Osteoblast (primary cell): ENCODE measurements around the gene CDKN2B-AS1. TPM values are rescaled to one million over a fixed set of nuclear protein-coding genes. Genes with fewer than 3 reads are reported as not detected.

ENCODE experiments used
- DNase-seq: peaks from one replicate; pipeline ENCODE4 v3.0.0; 2011; ENCODE audit warnings: low spot score, mixed read lengths; ENCODE audit not compliant: insufficient read length; ENCODE audit errors: missing footprints
- H2AFZ ChIP-seq: 2 replicates; pipeline ENCODE4 v1.6.0; 2011; ENCODE audit warnings: mild to moderate bottlenecking, low read length
- H3K27ac ChIP-seq: 2 replicates; pipeline ENCODE4 v1.5.1; 2011; ENCODE audit warnings: mild to moderate bottlenecking, low read depth, low read length, moderate library complexity
- H3K27me3 ChIP-seq: 2 replicates; pipeline ENCODE4 v1.6.0; 2012; ENCODE audit warnings: mild to moderate bottlenecking, control low read depth, inconsistent platforms, low read length, moderate library complexity; ENCODE audit not compliant: insufficient read depth
- H3K36me3 ChIP-seq: 2 replicates; pipeline ENCODE4 v1.5.1; 2011; ENCODE audit warnings: mild to moderate bottlenecking, low read length, control low read depth, moderate library complexity; ENCODE audit not compliant: insufficient read depth
- H3K4me1 ChIP-seq: 2 replicates; pipeline ENCODE4 v1.5.1; 2011; ENCODE audit warnings: mild to moderate bottlenecking, low read length, control low read depth, moderate library complexity; ENCODE audit not compliant: insufficient read depth
- H3K4me2 ChIP-seq: 2 replicates; pipeline ENCODE4 v1.6.0; 2011; ENCODE audit warnings: mild to moderate bottlenecking, low read length; ENCODE audit not compliant: insufficient read depth
- H3K4me3 ChIP-seq: fragments of 200-600 bp; sonication (generic); 3 replicates; pipeline ENCODE4 v1.5.1; 2012; ENCODE audit warnings: mild to moderate bottlenecking, low read length, inconsistent platforms; ENCODE audit not compliant: insufficient read depth
- H3K79me2 ChIP-seq: 2 replicates; pipeline ENCODE4 v1.6.0; 2012; ENCODE audit warnings: mild to moderate bottlenecking, low read length, control low read depth, inconsistent platforms; ENCODE audit not compliant: insufficient read depth
- H3K9me3 ChIP-seq: 2 replicates; pipeline ENCODE4 v1.5.1; 2011; ENCODE audit warnings: low read depth, low read length, control low read depth
- H4K20me1 ChIP-seq: 2 replicates; pipeline ENCODE4 v1.6.0; 2012; ENCODE audit warnings: mild to moderate bottlenecking, low read length, control low read depth; ENCODE audit not compliant: insufficient read depth
- total RNA-seq: library from RNA; depleted of rRNA; stranded (reverse); fragments of >200 nt; gene quantifications from 2 replicates; pipeline ENCODE4 v1.2.3, GENCODE V29; 2012
- TF ChIP-seq, protein P1 (sequence below): IDR thresholded peaks from 2 replicates; pipeline ENCODE4 v1.5.1; 2011; ENCODE audit warnings: mild to moderate bottlenecking, low read depth, low read length, moderate library complexity; ENCODE audit errors: extremely low read depth

CDKN2B-AS1 gene
- total RNA-seq, 1 donor = 15.2 TPM

DNA sequence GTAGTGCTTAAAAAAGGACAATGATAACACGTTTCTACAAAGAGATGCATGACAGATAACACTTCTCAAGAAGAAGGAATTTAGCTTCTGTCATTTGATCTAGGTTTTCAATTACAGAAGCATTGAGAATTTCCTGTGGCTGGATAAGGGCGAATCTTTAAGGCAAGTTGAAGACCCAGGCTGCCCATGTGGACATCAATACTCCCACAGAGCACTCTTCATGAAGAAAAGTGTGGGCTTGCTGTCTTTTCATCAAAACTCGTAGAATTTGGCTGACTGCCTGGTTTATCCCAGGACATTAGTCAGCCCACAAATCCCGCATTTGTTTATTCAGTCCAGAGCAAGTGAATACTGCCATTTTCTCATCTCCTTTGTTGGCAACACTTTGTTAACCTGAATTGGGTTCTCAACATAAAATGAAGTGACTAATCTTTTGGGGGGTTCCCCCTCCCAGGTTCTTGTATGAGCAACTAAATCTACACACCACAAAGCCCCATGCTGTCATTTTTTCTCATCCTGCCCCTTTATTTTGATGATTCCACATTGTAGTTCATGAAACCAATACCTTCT is 57.9 kb downstream of the CDKN2B-AS1 start:
- peak overlapping the region; percentile 73 for H3K27ac ChIP-seq
- H3K4me2 ChIP-seq = peak overlapping the region; percentile 22
- H3K36me3 ChIP-seq = no peaks in the 10 kb centered on the region
- no peaks in the 10 kb centered on the region for H3K9me3 ChIP-seq
- peaks cover 24% of the 10 kb centered on the region for H3K4me1 ChIP-seq
- H3K79me2 ChIP-seq = no peaks in the 10 kb centered on the region
- TF ChIP-seq, protein P1, sequence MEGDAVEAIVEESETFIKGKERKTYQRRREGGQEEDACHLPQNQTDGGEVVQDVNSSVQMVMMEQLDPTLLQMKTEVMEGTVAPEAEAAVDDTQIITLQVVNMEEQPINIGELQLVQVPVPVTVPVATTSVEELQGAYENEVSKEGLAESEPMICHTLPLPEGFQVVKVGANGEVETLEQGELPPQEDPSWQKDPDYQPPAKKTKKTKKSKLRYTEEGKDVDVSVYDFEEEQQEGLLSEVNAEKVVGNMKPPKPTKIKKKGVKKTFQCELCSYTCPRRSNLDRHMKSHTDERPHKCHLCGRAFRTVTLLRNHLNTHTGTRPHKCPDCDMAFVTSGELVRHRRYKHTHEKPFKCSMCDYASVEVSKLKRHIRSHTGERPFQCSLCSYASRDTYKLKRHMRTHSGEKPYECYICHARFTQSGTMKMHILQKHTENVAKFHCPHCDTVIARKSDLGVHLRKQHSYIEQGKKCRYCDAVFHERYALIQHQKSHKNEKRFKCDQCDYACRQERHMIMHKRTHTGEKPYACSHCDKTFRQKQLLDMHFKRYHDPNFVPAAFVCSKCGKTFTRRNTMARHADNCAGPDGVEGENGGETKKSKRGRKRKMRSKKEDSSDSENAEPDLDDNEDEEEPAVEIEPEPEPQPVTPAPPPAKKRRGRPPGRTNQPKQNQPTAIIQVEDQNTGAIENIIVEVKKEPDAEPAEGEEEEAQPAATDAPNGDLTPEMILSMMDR = no peak
- no peak overlapping the region for H2AFZ ChIP-seq
- H4K20me1 ChIP-seq = no peaks in the 10 kb centered on the region
- DNase-seq = peak; percentile 41
- no peak overlapping the region for H3K4me3 ChIP-seq
- no peaks in the 10 kb centered on the region for H3K27me3 ChIP-seq

DNA sequence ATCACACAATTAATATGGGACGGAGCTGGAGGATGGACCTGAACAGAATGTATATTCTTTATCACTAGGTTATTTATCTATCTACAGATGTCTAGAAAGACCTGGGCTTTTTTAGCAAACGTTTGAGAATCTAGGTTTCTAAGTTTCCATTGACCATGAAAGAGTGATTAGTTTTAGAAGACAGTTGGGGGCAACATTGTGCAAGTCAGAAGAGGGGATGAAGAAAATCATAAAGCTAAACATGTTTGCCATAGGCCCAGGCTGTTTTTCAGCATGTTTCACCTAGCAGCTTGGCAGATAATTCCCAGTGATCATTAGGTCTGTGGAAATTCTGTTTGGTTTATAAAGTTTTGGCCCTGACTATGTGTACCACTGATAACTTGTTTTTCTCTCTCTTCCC is 58.6 kb downstream of the CDKN2B-AS1 start:
- no peaks in the 10 kb centered on the region for H3K27me3 ChIP-seq
- peak overlapping the region; percentile 22 for H3K4me2 ChIP-seq
- no peaks in the 10 kb centered on the region for H3K79me2 ChIP-seq
- peaks cover 24% of the 10 kb centered on the region for H3K4me1 ChIP-seq
- H3K36me3 ChIP-seq = no peaks in the 10 kb centered on the region
- TF ChIP-seq, protein P1 = no peak
- no peak overlapping the region for H3K4me3 ChIP-seq
- H4K20me1 ChIP-seq = no peaks in the 10 kb centered on the region
- DNase-seq = no peak
- H3K9me3 ChIP-seq = no peaks in the 10 kb centered on the region
- peak overlapping the region; percentile 72 for H3K27ac ChIP-seq
- H2AFZ ChIP-seq = no peak overlapping the region

DNA sequence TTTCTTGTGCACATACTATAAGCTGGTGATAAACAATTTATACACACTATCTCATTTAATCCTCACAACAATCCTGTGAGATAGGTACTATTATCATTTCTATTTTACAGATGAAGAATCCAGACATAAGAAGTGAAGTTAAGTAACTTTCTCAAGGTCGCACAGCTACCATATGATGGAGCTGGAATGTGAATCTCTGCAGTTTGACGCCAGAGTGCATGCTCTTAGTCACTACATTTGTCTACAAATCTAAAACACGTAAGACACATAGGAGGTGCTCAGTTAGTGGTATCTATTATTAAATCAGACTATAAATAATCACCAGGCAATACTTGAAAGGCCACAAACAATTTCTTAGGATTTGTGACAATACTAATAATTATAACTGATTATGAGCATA is 59.5 kb downstream of the CDKN2B-AS1 start:
- Histone ChIP-seq H3K9me3 (no peaks in the 10 kb centered on the region), H3K79me2 (no peaks in the 10 kb centered on the region), H4K20me1 (no peaks in the 10 kb centered on the region), H3K27me3 (no peaks in the 10 kb centered on the region), H3K4me2 (no peak overlapping the region), H3K4me1 (peaks cover 24% of the 10 kb centered on the region), H2AFZ (no peak overlapping the region), H3K36me3 (no peaks in the 10 kb centered on the region), H3K4me3 (no peak overlapping the region), H3K27ac (no peak overlapping the region)
- TF ChIP-seq, protein P1 = no peak
- DNase-seq = no peak

DNA sequence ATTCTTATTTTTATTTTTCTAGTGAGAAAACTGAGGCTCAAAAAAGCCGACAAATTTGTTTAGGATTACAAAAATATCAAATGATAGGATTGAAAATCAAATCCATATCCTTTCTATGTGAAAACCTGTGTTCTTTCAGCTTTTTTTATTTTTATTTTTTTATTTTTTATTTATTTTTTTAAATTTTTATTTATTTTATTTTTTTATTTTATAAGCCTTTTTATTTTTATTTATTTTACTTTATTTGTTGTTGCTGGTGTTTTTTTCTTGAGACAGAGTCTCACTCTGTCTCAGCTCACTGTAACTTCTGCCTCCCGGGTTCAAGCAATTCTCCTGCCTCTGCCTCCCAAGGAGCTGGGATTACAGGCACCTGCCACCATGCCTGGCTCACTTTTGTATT is 59.9 kb downstream of the CDKN2B-AS1 start:
- H4K20me1 ChIP-seq = no peaks in the 10 kb centered on the region
- no peaks in the 10 kb centered on the region for H3K9me3 ChIP-seq
- H3K27me3 ChIP-seq = no peaks in the 10 kb centered on the region
- no peak overlapping the region for H3K27ac ChIP-seq
- DNase-seq = no peak
- TF ChIP-seq, protein P1 = no peak
- no peak overlapping the region for H3K4me2 ChIP-seq
- H3K4me3 ChIP-seq = no peak overlapping the region
- H2AFZ ChIP-seq = no peak overlapping the region
- peaks cover 19% of the 10 kb centered on the region for H3K4me1 ChIP-seq
- H3K79me2 ChIP-seq = no peaks in the 10 kb centered on the region
- H3K36me3 ChIP-seq = no peaks in the 10 kb centered on the region
